ENCODE data around the gene HELZ.
"Not testable (repeated sequence)": the region's sequence is repeated elsewhere in the genome, so short reads cannot be mapped to it uniquely, and the experiment has no call there.

The HELZ gene

GRCh38 chr17:67245073-67245693 is at the start of gene HELZ:
HELZ (minus strand) TSS chr17:67245196; CDS start chr17:67218804, 26,392 bp downstream.
- peak; percentile 94 for DNase-seq

- DNase-seq: peak; percentile 25
These were observed 48.5 kb upstream of the HELZ start for GRCh38 chr17:67293251-67294203.

GRCh38 chr17:67290711-67291291 is 45.8 kb upstream of the HELZ start:
- DNase-seq: no peak

- DNase-seq: no peak
These were observed 45.2 kb upstream of the HELZ start for GRCh38 chr17:67290244-67290643.

- DNase-seq: peak; percentile 25
These were observed 44.3 kb upstream of the HELZ start for GRCh38 chr17:67289181-67289876.

- DNase-seq: not testable (repeated sequence)
These were observed 41.8 kb upstream of the HELZ start for GRCh38 chr17:67286826-67287225.

GRCh38 chr17:67285360-67285759 is 40.4 kb upstream of the HELZ start:
- DNase-seq: no peak

GRCh38 chr17:67283731-67284516 is 38.9 kb upstream of the HELZ start:
- DNase-seq: no peak

- no peak for DNase-seq
These were observed 36.7 kb upstream of the HELZ start for GRCh38 chr17:67281743-67282142.

- peak; percentile 21 for DNase-seq
These were observed 36.1 kb upstream of the HELZ start for GRCh38 chr17:67281053-67281452.

GRCh38 chr17:67280279-67280678 is 35.3 kb upstream of the HELZ start:
- DNase-seq: no peak

- peak; percentile 12 for DNase-seq
These were observed 34.1 kb upstream of the HELZ start for GRCh38 chr17:67279115-67279514.

- DNase-seq: no peak
These were observed 33.4 kb upstream of the HELZ start for GRCh38 chr17:67278363-67278762.

- peak; percentile 15 for DNase-seq
These were observed 31.1 kb upstream of the HELZ start for GRCh38 chr17:67276075-67276474.

- DNase-seq: no peak
These were observed 29.5 kb upstream of the HELZ start for GRCh38 chr17:67274466-67274865.

- no peak for DNase-seq
These were observed 28.9 kb upstream of the HELZ start for GRCh38 chr17:67273900-67274299.

GRCh38 chr17:67272312-67273047 is 27.5 kb upstream of the HELZ start:
- no peak for DNase-seq

GRCh38 chr17:67271187-67271586 is 26.2 kb upstream of the HELZ start:
- DNase-seq: not testable (repeated sequence)

- DNase-seq: no peak
These were observed 25.4 kb upstream of the HELZ start for GRCh38 chr17:67270416-67270815.

- DNase-seq: no peak
These were observed 21.5 kb upstream of the HELZ start for GRCh38 chr17:67266496-67266895.

- no peak for DNase-seq
These were observed 20.5 kb upstream of the HELZ start for GRCh38 chr17:67265436-67266019.

Measured in NCI-H69 (cell line).